Fibroblast of lung (primary cell): ENCODE measurements around the gene SH3GL3.

Experiments
- CTCF ChIP-seq, 2 donors: IDR thresholded peaks in 1 of 2; conservative IDR thresholded peaks in 1 of 2; 1 replicate in 1 of 2; 2 replicates in 1 of 2; pipeline ENCODE4 v1.5.1; 2011 to 2012; ENCODE audit warnings: low read length in 2 of 2, control low read depth in 1 of 2, inconsistent platforms in 1 of 2, low read depth in 1 of 2, mild to moderate bottlenecking in 1 of 2
- EZH2 ChIP-seq: IDR thresholded peaks from 2 replicates; pipeline ENCODE4 v1.5.1; 2012; ENCODE audit warnings: low read length, control low read depth, mild to moderate bottlenecking; ENCODE audit errors: missing control alignments

DNA sequence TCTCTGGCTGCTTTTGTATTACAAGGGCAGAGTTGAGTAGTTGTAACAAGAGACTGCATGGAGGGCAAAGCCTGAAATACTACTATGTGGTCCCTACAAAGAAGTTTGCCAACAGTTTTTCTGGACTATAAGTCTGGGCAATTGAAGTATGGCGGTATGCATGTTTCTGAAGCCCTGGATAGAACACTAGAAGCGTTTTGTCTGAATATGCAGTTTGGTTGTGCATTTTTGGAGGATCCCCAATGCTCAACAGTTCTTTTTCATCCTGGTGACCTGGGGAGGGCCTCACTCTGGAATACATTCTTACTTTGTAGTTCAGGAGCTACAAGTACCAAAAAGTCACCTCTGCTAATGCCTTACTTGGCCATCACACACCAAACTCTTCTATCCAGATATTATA is 29.6 kb downstream of the SH3GL3 start:
- no peak for TF ChIP-seq CTCF (conservative IDR thresholded peaks at IDR 0.05 in 1 of 2, IDR thresholded peaks at IDR 0.05 in 1 of 2; ENCODE audit: low read depth in 1 of 2, low read length in 2 of 2)
- no peak for TF ChIP-seq EZH2
